T-cell (primary cell): ENCODE data around the gene FOXP4. TPM values are rescaled to one million over a fixed set of nuclear protein-coding genes. Genes with fewer than 3 reads are reported as not detected.

ENCODE experiments used
- ATAC-seq, 4 experiments: fragments of 200-7000 bp in 3 of 4; fragments of 150-1000 bp in 1 of 4; cut with Tn5 transposase; replicated peaks in 1 of 4; 1 replicate in 3 of 4; 2 replicates in 1 of 4; pipeline ENCODE4 v1.10.0; 2021; ENCODE audit warnings: moderate library complexity in 3 of 4, mild to moderate bottlenecking in 2 of 4, moderate number of reproducible peaks in 1 of 4
- CTCF ChIA-PET, 2 donors: fragments of 300-600 bp; sonication (Branson Sonifier 250); formaldehyde crosslinking; loops; one replicate each; lab custom pipeline; 2022; ENCODE audit warnings: antibody characterized with exemption in 2 of 2; lab: Charles Lee
- POLR2A ChIA-PET, 2 donors: fragments of 300-600 bp; sonication (Branson Sonifier 250); formaldehyde crosslinking; loops; one replicate each; lab custom pipeline; 2022; ENCODE audit warnings: antibody characterized with exemption in 2 of 2; lab: Charles Lee
- DNase-seq, 35 experiments: peaks; one replicate each; pipeline versions ENCODE4 v3.0.0 to v3.0.0-alpha.2; 2013 to 2023
- H3K27ac ChIP-seq: one replicate; pipeline ENCODE4 v1.5.1; 2013; ENCODE audit warnings: low read length
- H3K27me3 ChIP-seq, 2 experiments: replicated peaks in 1 of 2; 1 replicate in 1 of 2; 2 replicates in 1 of 2; pipeline versions ENCODE4 v1.6.1 to v1.7.0; 2013; ENCODE audit warnings: low read length in 1 of 2, mixed read lengths in 1 of 2; ENCODE audit not compliant: control insufficient read depth in 2 of 2, insufficient read depth in 2 of 2; ENCODE audit errors: extremely low read depth in 1 of 2
- H3K36me3 ChIP-seq, 2 donors: 1 replicate in 1 of 2; 2 replicates in 1 of 2; pipeline versions ENCODE4 v1.6.1 to v1.7.0; 2013; ENCODE audit warnings: low read length in 1 of 2; ENCODE audit not compliant: control insufficient read depth in 2 of 2, insufficient read depth in 1 of 2; ENCODE audit errors: extremely low read depth in 1 of 2
- H3K4me1 ChIP-seq, 2 experiments: 1 replicate in 1 of 2; 2 replicates in 1 of 2; pipeline versions ENCODE4 v1.6.1 to v1.7.0; 2013; ENCODE audit warnings: low read length in 2 of 2, mixed read lengths in 1 of 2; ENCODE audit not compliant: insufficient read depth in 2 of 2, control insufficient read depth in 1 of 2; ENCODE audit errors: extremely low read depth in 1 of 2
- H3K4me3 ChIP-seq, 2 donors: 1 replicate in 1 of 2; 2 replicates in 1 of 2; pipeline versions ENCODE4 v1.5.1 to v1.7.0; 2013; ENCODE audit warnings: mild to moderate bottlenecking in 2 of 2, low read length in 1 of 2, moderate library complexity in 1 of 2; ENCODE audit not compliant: control insufficient read depth in 1 of 2; ENCODE audit errors: extremely low read depth in 1 of 2
- H3K9me3 ChIP-seq: 2 replicates; pipeline ENCODE4 v1.7.0; 2013
- H3K27ac Mint-ChIP-seq, 2 donors: one replicate each; pipeline ENCODE4 v1.8.0; 2020 to 2021; ENCODE audit warnings: mild to moderate bottlenecking in 2 of 2, mixed read lengths in 2 of 2
- H3K27me3 Mint-ChIP-seq, 2 donors: one replicate each; pipeline ENCODE4 v1.8.0; 2021 to 2022; ENCODE audit warnings: mixed read lengths in 2 of 2
- H3K36me3 Mint-ChIP-seq: one replicate; pipeline ENCODE4 v1.8.0; 2021; ENCODE audit warnings: mixed read lengths
- H3K4me1 Mint-ChIP-seq, 3 donors: one replicate each; pipeline ENCODE4 v1.8.0; 2020 to 2022; ENCODE audit warnings: mixed read lengths in 3 of 3, mild to moderate bottlenecking in 1 of 3
- H3K4me3 Mint-ChIP-seq, 3 donors: one replicate each; pipeline ENCODE4 v1.8.0; 2020 to 2022; ENCODE audit warnings: mild to moderate bottlenecking in 3 of 3, mixed read lengths in 3 of 3, moderate library complexity in 3 of 3
- H3K9me3 Mint-ChIP-seq, 3 donors: one replicate each; pipeline ENCODE4 v1.8.0; 2020 to 2022; ENCODE audit warnings: mixed read lengths in 3 of 3
- WGBS: methylation state at CpG from one replicate; pipeline ENCODE4 v1.1.5; 2013; ENCODE audit warnings: missing lambda C conversion rate; ENCODE audit not compliant: insufficient coverage; 5-methylcytosine and 5-hydroxymethylcytosine counted together
- total RNA-seq, 35 experiments: library from RNA in 6 of 35; stranded (reverse) in 6 of 35; fragments of 120-200 nt in 1 of 35; gene quantifications; one replicate each; pipeline versions ENCODE4 v1.2.1 to v1.2.4 and lab custom pipeline; 2013 to 2026

FOXP4 gene
- total RNA-seq, 5 donors from 2014 or later (not counting 1 experiment from before 2014, with no cell fraction given): 4.6 to 10.1 (median 9.5) TPM

- ChIA-PET CTCF (interaction anchor here in 1 of 2 donors (2.2 kb wide), 1 partner anchor 164 kb away, joined by 5 read pairs; no protein-coding TSS in a partner anchor), POLR2A (no interaction called here)
- Mint-ChIP-seq H3K4me1 (peaks cover 0 to 3% (median 0%) of the 10 kb centered on the region in 3 donors), H3K4me3 (no peak overlapping the region), H3K9me3 (no peaks in the 10 kb centered on the region), H3K36me3 (peaks cover 12% of the 10 kb centered on the region), H3K27ac (no peak overlapping the region), H3K27me3 (no peaks in the 10 kb centered on the region)
- 93% methylated on average over 2 of the region's 4 CpGs for WGBS
- ATAC-seq (no peak), DNase-seq (no peak)
- Histone ChIP-seq H3K27me3 (peaks cover 0 to 2% of the 10 kb centered on the region in 2 experiments), H3K9me3 (no peaks in the 10 kb centered on the region), H3K4me1 (peaks cover 0 to 17% of the 10 kb centered on the region in 2 experiments), H3K4me3 (no peak overlapping the region), H3K27ac (no peak overlapping the region), H3K36me3 (peaks cover 4 to 9% of the 10 kb centered on the region in 2 donors)
Measured at GRCh38 chr6:41589223-41589622, 43.0 kb downstream of the FOXP4 start.

GRCh38 chr6:41589636-41590622, 43.7 kb downstream of the FOXP4 start:
- no peaks in the 10 kb centered on the region for H3K9me3 ChIP-seq
- DNase-seq (no peak), ATAC-seq (no peak)
- H3K4me3 ChIP-seq: no peak overlapping the region
- H3K36me3 Mint-ChIP-seq: peaks cover 12% of the 10 kb centered on the region
- peaks cover 0 to 2% of the 10 kb centered on the region in 2 experiments for H3K27me3 ChIP-seq
- ChIA-PET POLR2A (no interaction called here), CTCF (no interaction called here)
- H3K4me1 ChIP-seq: peaks cover 0 to 14% of the 10 kb centered on the region in 2 experiments
- no peak overlapping the region for H3K27ac ChIP-seq
- H3K4me3 Mint-ChIP-seq: no peak overlapping the region
- WGBS: 95% methylated on average over 17 of the region's 39 CpGs
- peaks cover 0 to 3% (median 0%) of the 10 kb centered on the region in 3 donors for H3K4me1 Mint-ChIP-seq
- H3K36me3 ChIP-seq: peaks cover 4 to 9% of the 10 kb centered on the region in 2 donors
- no peaks in the 10 kb centered on the region for H3K9me3 Mint-ChIP-seq
- H3K27ac Mint-ChIP-seq: no peak overlapping the region
- no peaks in the 10 kb centered on the region for H3K27me3 Mint-ChIP-seq

DNA sequence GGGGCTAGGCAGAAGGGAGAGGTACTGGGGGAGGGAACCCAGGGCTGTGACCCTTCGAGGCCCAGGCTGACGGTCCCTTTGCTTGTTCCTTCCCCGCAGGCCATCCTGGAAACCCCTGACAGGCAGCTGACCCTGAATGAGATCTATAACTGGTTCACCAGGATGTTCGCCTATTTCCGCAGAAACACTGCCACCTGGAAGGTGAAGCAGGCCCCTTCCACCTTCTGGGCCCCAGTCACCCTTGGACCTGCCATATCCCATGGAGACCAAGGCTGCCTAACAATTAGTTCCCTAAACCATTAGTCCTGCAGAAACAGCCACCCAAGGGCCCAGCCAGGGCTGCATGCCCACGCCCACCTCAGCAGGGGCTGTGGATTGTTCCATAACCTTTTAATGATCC, 44.9 kb downstream of the FOXP4 start:
- Histone ChIP-seq H3K36me3 (peaks cover 4 to 9% of the 10 kb centered on the region in 2 donors), H3K4me3 (no peak overlapping the region), H3K4me1 (peaks cover 0 to 5% of the 10 kb centered on the region in 2 experiments), H3K27ac (no peak overlapping the region), H3K27me3 (peaks cover 0 to 2% of the 10 kb centered on the region in 2 experiments), H3K9me3 (no peaks in the 10 kb centered on the region)
- ATAC-seq: no peak
- ChIA-PET POLR2A (interaction anchor here in 1 of 2 donors (0.5 kb wide), 1 partner anchor 124 kb away, joined by 4 read pairs; no protein-coding TSS in a partner anchor), CTCF (no interaction called here)
- H3K27me3 Mint-ChIP-seq: no peaks in the 10 kb centered on the region
- no peaks in the 10 kb centered on the region for H3K4me1 Mint-ChIP-seq
- H3K27ac Mint-ChIP-seq: no peak overlapping the region
- no peak overlapping the region for H3K4me3 Mint-ChIP-seq
- WGBS: 86% methylated on average over 6 of the region's 6 CpGs
- peaks cover 12% of the 10 kb centered on the region for H3K36me3 Mint-ChIP-seq
- H3K9me3 Mint-ChIP-seq: no peaks in the 10 kb centered on the region
- no peak for DNase-seq

GRCh38 chr6:41591859-41592502, 45.8 kb downstream of the FOXP4 start:
- POLR2A ChIA-PET: no interaction called here
- H3K36me3 Mint-ChIP-seq: peaks cover 18% of the 10 kb centered on the region
- WGBS: no CpG with 5 or more reads among the region's 7 CpGs

DNA sequence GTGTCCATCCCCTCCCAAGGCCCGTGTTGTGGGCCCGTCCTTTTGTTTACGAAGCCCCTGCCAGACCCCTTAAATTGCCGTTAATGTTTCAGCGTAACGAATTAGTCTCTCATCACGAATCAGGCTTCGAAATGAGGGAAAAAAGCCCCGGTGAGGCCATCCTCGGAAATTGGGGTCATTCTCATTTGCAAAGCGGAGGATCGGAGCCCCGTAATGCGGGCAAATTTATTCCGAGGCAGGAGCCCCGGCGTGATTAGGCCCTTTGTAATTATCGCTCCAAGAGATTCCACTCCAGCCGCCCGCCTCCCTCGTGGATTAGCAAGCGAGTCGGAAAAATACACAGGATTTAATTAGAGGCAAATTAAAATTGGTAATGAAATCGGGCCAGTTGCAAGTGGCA, 47.2 kb downstream of the FOXP4 start:
- H3K4me1 Mint-ChIP-seq: no peaks in the 10 kb centered on the region
- Histone ChIP-seq H3K27me3 (peaks cover 0 to 2% of the 10 kb centered on the region in 2 experiments), H3K36me3 (peaks cover 4 to 9% of the 10 kb centered on the region in 2 donors), H3K4me3 (no peak overlapping the region), H3K27ac (no peak overlapping the region), H3K4me1 (peaks cover 0 to 5% of the 10 kb centered on the region in 2 experiments), H3K9me3 (no peaks in the 10 kb centered on the region)
- no peak for ATAC-seq
- peaks cover 18% of the 10 kb centered on the region for H3K36me3 Mint-ChIP-seq
- no peak overlapping the region for H3K27ac Mint-ChIP-seq
- ChIA-PET CTCF (no interaction called here), POLR2A (no interaction called here)
- DNase-seq: no peak
- no peaks in the 10 kb centered on the region for H3K27me3 Mint-ChIP-seq
- H3K4me3 Mint-ChIP-seq: no peak overlapping the region
- H3K9me3 Mint-ChIP-seq: no peaks in the 10 kb centered on the region
- WGBS: 93% methylated on average over 24 of the region's 24 CpGs

More at GRCh38 chr6:41591859-41592502, 45.8 kb downstream of the FOXP4 start:
- ATAC-seq (peak; percentile 68 to 79 (median 74)), DNase-seq (peak; percentile 32 to 83 (median 71))
- Mint-ChIP-seq H3K27ac (no peak overlapping the region), H3K27me3 (no peaks in the 10 kb centered on the region), H3K9me3 (no peaks in the 10 kb centered on the region), H3K4me3 (no peak overlapping the region), H3K4me1 (no peaks in the 10 kb centered on the region)
- no peak overlapping the region for H3K27ac ChIP-seq
- peaks cover 0 to 2% of the 10 kb centered on the region in 2 experiments for H3K27me3 ChIP-seq
- peaks cover 4 to 12% of the 10 kb centered on the region in 2 donors for H3K36me3 ChIP-seq
- CTCF ChIA-PET: no interaction called here
- no peaks in the 10 kb centered on the region for H3K9me3 ChIP-seq
- H3K4me3 ChIP-seq: no peak overlapping the region
- H3K4me1 ChIP-seq: peaks cover 0 to 5% of the 10 kb centered on the region in 2 experiments

- peaks cover 4 to 9% of the 10 kb centered on the region in 2 donors for H3K36me3 ChIP-seq
- CTCF ChIA-PET: interaction anchor here (0.6 to 1.0 kb wide), 2 partner anchors 72 to 169 kb away, joined by 3 to 4 read pairs; no protein-coding TSS in a partner anchor
- peaks cover 0 to 5% of the 10 kb centered on the region in 2 experiments for H3K4me1 ChIP-seq
- DNase-seq (no peak), ATAC-seq (no peak)
- H3K9me3 ChIP-seq: no peaks in the 10 kb centered on the region
- no peak overlapping the region for H3K4me3 Mint-ChIP-seq
- H3K27ac ChIP-seq: no peak overlapping the region
- WGBS: 92% methylated on average over 6 of the region's 11 CpGs
- H3K27ac Mint-ChIP-seq: no peak overlapping the region
- H3K27me3 ChIP-seq: peaks cover 0 to 2% of the 10 kb centered on the region in 2 experiments
- peaks cover 16% of the 10 kb centered on the region for H3K36me3 Mint-ChIP-seq
- POLR2A ChIA-PET: no interaction called here
- H3K27me3 Mint-ChIP-seq: no peaks in the 10 kb centered on the region
- no peaks in the 10 kb centered on the region for H3K4me1 Mint-ChIP-seq
- no peak overlapping the region for H3K4me3 ChIP-seq
- no peaks in the 10 kb centered on the region for H3K9me3 Mint-ChIP-seq
Measured at GRCh38 chr6:41593839-41594238, 47.7 kb downstream of the FOXP4 start.
